ENCODE data around the gene GRIK4. TPM values are rescaled to one million over a fixed set of nuclear protein-coding genes. Genes with fewer than 3 reads are reported as not detected.

The GRIK4 gene
- total RNA-seq, 2 experiments from 2014 or later, result not detected

GRCh38 chr11:120912504-120912903 lies 401.0 kb downstream of the GRIK4 start:
- H3K36me3 Mint-ChIP-seq, result no peaks in the 10 kb centered on the region
- POLR2A ChIA-PET, result no interaction called here
- H3K4me3 Mint-ChIP-seq, result no peak overlapping the region
- H3K27me3 Mint-ChIP-seq, result peaks cover 7% of the 10 kb centered on the region
- no peak for DNase-seq
- H3K27ac Mint-ChIP-seq, result no peak overlapping the region
- intact Hi-C loops (cut with micrococcal nuclease), result no loop called here
- no peaks in the 10 kb centered on the region for H3K4me1 Mint-ChIP-seq (ENCODE audit: low read depth)
- CTCF ChIA-PET, result no interaction called here
- H3K9me3 Mint-ChIP-seq, result no peaks in the 10 kb centered on the region

GRCh38 chr11:120912915-120913314 lies 401.4 kb downstream of the GRIK4 start:
- CTCF ChIA-PET, result interaction anchor here (2.0 kb wide), 1 partner anchor 16 kb away, joined by 10 read pairs; no protein-coding TSS in a partner anchor

GRCh38 chr11:120914021-120914420 lies 402.5 kb downstream of the GRIK4 start:
- DNase-seq, result no peak
- Mint-ChIP-seq H3K4me3 (no peak overlapping the region), H3K4me1 (ENCODE audit: low read depth) (no peaks in the 10 kb centered on the region), H3K36me3 (no peaks in the 10 kb centered on the region), H3K9me3 (no peaks in the 10 kb centered on the region), H3K27me3 (peaks cover 7% of the 10 kb centered on the region), H3K27ac (no peak overlapping the region)
- ChIA-PET CTCF (interaction anchor here (2.0 kb wide), 1 partner anchor 15 kb away, joined by 10 read pairs; no protein-coding TSS in a partner anchor), POLR2A (no interaction called here)
- intact Hi-C loops (cut with micrococcal nuclease), result no loop called here

More at GRCh38 chr11:120912915-120913314, 401.4 kb downstream of the GRIK4 start:
- Mint-ChIP-seq H3K27ac (no peak overlapping the region), H3K4me3 (no peak overlapping the region), H3K36me3 (no peaks in the 10 kb centered on the region), H3K4me1 (ENCODE audit: low read depth) (no peaks in the 10 kb centered on the region), H3K9me3 (no peaks in the 10 kb centered on the region), H3K27me3 (peaks cover 7% of the 10 kb centered on the region)
- no peak for DNase-seq
- POLR2A ChIA-PET, result no interaction called here
- intact Hi-C loops (cut with micrococcal nuclease), result no loop called here

GRCh38 chr11:120914601-120915000 lies 403.1 kb downstream of the GRIK4 start:
- intact Hi-C loops (cut with micrococcal nuclease), result no loop called here
- Mint-ChIP-seq H3K4me3 (no peak overlapping the region), H3K9me3 (no peaks in the 10 kb centered on the region), H3K36me3 (no peaks in the 10 kb centered on the region), H3K27ac (no peak overlapping the region), H3K27me3 (peaks cover 7% of the 10 kb centered on the region), H3K4me1 (ENCODE audit: low read depth) (no peaks in the 10 kb centered on the region)
- DNase-seq, result no peak
- POLR2A ChIA-PET, result no interaction called here
- CTCF ChIA-PET, result interaction anchor here (2.0 kb wide), 1 partner anchor 14 kb away, joined by 10 read pairs; no protein-coding TSS in a partner anchor

GRCh38 chr11:120917559-120918239 lies 406.2 kb downstream of the GRIK4 start:
- intact Hi-C loops (cut with micrococcal nuclease), result no loop called here
- no peaks in the 10 kb centered on the region for H3K9me3 Mint-ChIP-seq
- no peaks in the 10 kb centered on the region for H3K4me1 Mint-ChIP-seq (ENCODE audit: low read depth)
- POLR2A ChIA-PET, result no interaction called here
- H3K27ac Mint-ChIP-seq, result no peak overlapping the region
- DNase-seq, result no peak
- H3K27me3 Mint-ChIP-seq, result peaks cover 4% of the 10 kb centered on the region
- no peaks in the 10 kb centered on the region for H3K36me3 Mint-ChIP-seq
- no peak overlapping the region for H3K4me3 Mint-ChIP-seq
- CTCF ChIA-PET, result interaction anchor here (1.5 to 1.6 kb wide), 2 partner anchors 12 to 34 kb away, joined by 3 to 9 read pairs; no protein-coding TSS in a partner anchor

- Mint-ChIP-seq H3K4me3 (no peak overlapping the region), H3K36me3 (no peaks in the 10 kb centered on the region), H3K9me3 (no peaks in the 10 kb centered on the region), H3K27me3 (peaks cover 4% of the 10 kb centered on the region), H3K4me1 (ENCODE audit: low read depth) (no peaks in the 10 kb centered on the region), H3K27ac (no peak overlapping the region)
- POLR2A ChIA-PET, result no interaction called here
- intact Hi-C loops (cut with micrococcal nuclease), result no loop called here
- CTCF ChIA-PET, result interaction anchor here (1.0 to 1.6 kb wide), 3 partner anchors 10 to 34 kb away, joined by 3 to 9 read pairs (median 3); no protein-coding TSS in a partner anchor
- DNase-seq, result no peak
These were observed 406.7 kb downstream of the GRIK4 start for GRCh38 chr11:120918257-120918656.

- no peaks in the 10 kb centered on the region for H3K9me3 Mint-ChIP-seq
- no peaks in the 10 kb centered on the region for H3K36me3 Mint-ChIP-seq
- no peak overlapping the region for H3K27ac Mint-ChIP-seq
- H3K4me1 Mint-ChIP-seq (ENCODE audit: low read depth), result no peaks in the 10 kb centered on the region
- CTCF ChIA-PET, result interaction anchor here (1.0 to 1.5 kb wide), 2 partner anchors 9 to 33 kb away, joined by 3 read pairs; no protein-coding TSS in a partner anchor
- intact Hi-C loops (cut with micrococcal nuclease), result no loop called here
- POLR2A ChIA-PET, result no interaction called here
- H3K27me3 Mint-ChIP-seq, result peaks cover 4% of the 10 kb centered on the region
- no peak overlapping the region for H3K4me3 Mint-ChIP-seq
- DNase-seq, result no peak
These were observed 407.5 kb downstream of the GRIK4 start for GRCh38 chr11:120919045-120919444.

- H3K9me3 Mint-ChIP-seq, result no peaks in the 10 kb centered on the region
These were observed 408.0 kb downstream of the GRIK4 start for GRCh38 chr11:120919566-120919965.

GRCh38 chr11:120923866-120924508 lies 412.4 kb downstream of the GRIK4 start:
- H3K4me1 Mint-ChIP-seq (ENCODE audit: low read depth), result no peaks in the 10 kb centered on the region
- intact Hi-C loops (cut with micrococcal nuclease), result no loop called here
- H3K36me3 Mint-ChIP-seq, result no peaks in the 10 kb centered on the region
- H3K27ac Mint-ChIP-seq, result no peak overlapping the region
- no peaks in the 10 kb centered on the region for H3K9me3 Mint-ChIP-seq
- DNase-seq, result no peak
- H3K4me3 Mint-ChIP-seq, result no peak overlapping the region
- ChIA-PET CTCF (no interaction called here), POLR2A (no interaction called here)
- no peaks in the 10 kb centered on the region for H3K27me3 Mint-ChIP-seq

More at GRCh38 chr11:120919566-120919965, 408.0 kb downstream of the GRIK4 start:
- Mint-ChIP-seq H3K4me3 (no peak overlapping the region), H3K27me3 (no peaks in the 10 kb centered on the region), H3K27ac (no peak overlapping the region), H3K4me1 (ENCODE audit: low read depth) (no peaks in the 10 kb centered on the region), H3K36me3 (no peaks in the 10 kb centered on the region)
- CTCF ChIA-PET, result no interaction called here
- POLR2A ChIA-PET, result no interaction called here
- intact Hi-C loops (cut with micrococcal nuclease), result no loop called here
- no peak for DNase-seq

GRCh38 chr11:120925944-120926343 lies 414.4 kb downstream of the GRIK4 start:
- intact Hi-C loops (cut with micrococcal nuclease), result no loop called here
- H3K27me3 Mint-ChIP-seq, result no peaks in the 10 kb centered on the region
- H3K9me3 Mint-ChIP-seq, result no peaks in the 10 kb centered on the region
- no peak overlapping the region for H3K4me3 Mint-ChIP-seq
- CTCF ChIA-PET, result interaction anchor here (1.9 kb wide), 1 partner anchor 11 kb away, joined by 4 read pairs; no protein-coding TSS in a partner anchor
- no peak overlapping the region for H3K27ac Mint-ChIP-seq
- no peaks in the 10 kb centered on the region for H3K36me3 Mint-ChIP-seq
- DNase-seq, result no peak
- no peaks in the 10 kb centered on the region for H3K4me1 Mint-ChIP-seq (ENCODE audit: low read depth)
- POLR2A ChIA-PET, result no interaction called here

GRCh38 chr11:120928627-120929026 lies 417.1 kb downstream of the GRIK4 start:
- no peaks in the 10 kb centered on the region for H3K36me3 Mint-ChIP-seq
- intact Hi-C loops (cut with micrococcal nuclease), result loop anchor here (1.0 kb wide), 1 partner anchor 417 kb away; the partner anchor contains the start of gene GRIK4
- DNase-seq, result no peak
- ChIA-PET POLR2A (no interaction called here), CTCF (interaction anchor here (0.9 to 1.9 kb wide), 5 partner anchors 10 to 90 kb away, joined by 3 to 10 read pairs (median 7); no protein-coding TSS in a partner anchor)
- no peaks in the 10 kb centered on the region for H3K27me3 Mint-ChIP-seq
- no peaks in the 10 kb centered on the region for H3K4me1 Mint-ChIP-seq (ENCODE audit: low read depth)
- H3K27ac Mint-ChIP-seq, result no peak overlapping the region
- no peaks in the 10 kb centered on the region for H3K9me3 Mint-ChIP-seq
- no peak overlapping the region for H3K4me3 Mint-ChIP-seq

- Mint-ChIP-seq H3K27me3 (no peaks in the 10 kb centered on the region), H3K27ac (no peak overlapping the region), H3K4me1 (ENCODE audit: low read depth) (no peaks in the 10 kb centered on the region), H3K9me3 (no peaks in the 10 kb centered on the region), H3K36me3 (no peaks in the 10 kb centered on the region), H3K4me3 (no peak overlapping the region)
- ChIA-PET CTCF (interaction anchor here (1.0 to 2.2 kb wide), 8 partner anchors 11 to 91 kb away, joined by 3 to 10 read pairs (median 7); no protein-coding TSS in a partner anchor), POLR2A (no interaction called here)
- DNase-seq, result no peak
- intact Hi-C loops (cut with micrococcal nuclease), result loop anchor here (1.0 kb wide), 1 partner anchor 418 kb away; the partner anchor contains the start of gene GRIK4
These were observed 417.5 kb downstream of the GRIK4 start for GRCh38 chr11:120929090-120929489.

All from activated CD4-positive, alpha-beta memory T cell treated with anti-CD3 and anti-CD28 coated beads for 36 hours (primary cell).